Mesothelial cell of epicardium (in vitro differentiated cells): Measurements from ENCODE around the gene FUCA1. TPM values are rescaled to one million over a fixed set of nuclear protein-coding genes. Genes with fewer than 3 reads are reported as not detected.
"Not testable (repeated sequence)": the region's sequence is repeated elsewhere in the genome, so short reads cannot be mapped to it uniquely, and the experiment has no call there.

Source experiments
- DNase-seq, 2 experiments: peaks; one replicate each; pipeline ENCODE4 v3.0.0; 2021; ENCODE audit warnings: low spot score in 2 of 2; ENCODE audit not compliant: unreplicated experiment in 2 of 2
- H3K27ac Mint-ChIP-seq: 2 replicates; pipeline ENCODE4 v1.8.0; 2021; ENCODE audit warnings: mixed read lengths
- H3K27me3 Mint-ChIP-seq: 2 replicates; pipeline ENCODE4 v1.8.0; 2021; ENCODE audit warnings: low read depth, mixed read lengths
- H3K36me3 Mint-ChIP-seq: 2 replicates; pipeline ENCODE4 v1.8.0; 2021; ENCODE audit warnings: mixed read lengths
- H3K4me1 Mint-ChIP-seq: 2 replicates; pipeline ENCODE4 v1.8.0; 2021; ENCODE audit warnings: mixed read lengths
- H3K4me3 Mint-ChIP-seq: 2 replicates; pipeline ENCODE4 v1.8.0; 2021; ENCODE audit warnings: mild to moderate bottlenecking, moderate library complexity, mixed read lengths
- H3K9me3 Mint-ChIP-seq: 2 replicates; pipeline ENCODE4 v1.8.0; 2021; ENCODE audit warnings: mixed read lengths
- total RNA-seq: library from RNA; stranded (reverse); gene quantifications from 3 replicates; pipeline ENCODE4 v1.2.1, GENCODE V29; 2021
- TF ChIP-seq, protein P1 (sequence below): fragments of 200-600 bp; sonication (generic); IDR thresholded peaks from one replicate; pipeline ENCODE4 v1.5.0; 2021; ENCODE audit warnings: antibody characterized with exemption; ENCODE audit not compliant: unreplicated experiment

The FUCA1 gene
- total RNA-seq, 1 donor from 2014 or later = 21.3 TPM

DNA sequence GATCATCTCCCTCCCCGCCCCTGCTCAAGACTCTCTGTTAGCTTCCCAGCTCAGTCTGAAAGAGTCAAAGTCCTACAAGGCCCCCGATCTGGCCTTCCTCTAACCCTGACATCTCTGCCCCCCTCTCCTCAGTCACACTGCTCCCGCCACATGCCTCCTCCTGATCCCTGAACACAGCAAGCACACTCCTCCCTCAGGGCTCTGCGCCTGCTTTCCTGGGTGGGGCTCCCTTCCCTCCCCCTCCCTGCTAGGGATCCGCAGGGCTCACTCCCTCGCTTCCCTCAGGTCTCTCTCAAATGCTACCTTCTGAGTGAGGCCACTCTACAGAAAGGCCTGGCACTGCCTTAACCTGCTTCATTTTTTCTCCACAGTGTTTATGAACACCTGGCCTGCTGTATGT is 61.8 kb downstream of the FUCA1 start:
- no peak for DNase-seq
- peaks cover 12% of the 10 kb centered on the region for H3K36me3 Mint-ChIP-seq
- no peak overlapping the region for H3K27ac Mint-ChIP-seq
- H3K27me3 Mint-ChIP-seq = no peaks in the 10 kb centered on the region
- H3K4me3 Mint-ChIP-seq = no peak overlapping the region
- TF ChIP-seq, protein P1, sequence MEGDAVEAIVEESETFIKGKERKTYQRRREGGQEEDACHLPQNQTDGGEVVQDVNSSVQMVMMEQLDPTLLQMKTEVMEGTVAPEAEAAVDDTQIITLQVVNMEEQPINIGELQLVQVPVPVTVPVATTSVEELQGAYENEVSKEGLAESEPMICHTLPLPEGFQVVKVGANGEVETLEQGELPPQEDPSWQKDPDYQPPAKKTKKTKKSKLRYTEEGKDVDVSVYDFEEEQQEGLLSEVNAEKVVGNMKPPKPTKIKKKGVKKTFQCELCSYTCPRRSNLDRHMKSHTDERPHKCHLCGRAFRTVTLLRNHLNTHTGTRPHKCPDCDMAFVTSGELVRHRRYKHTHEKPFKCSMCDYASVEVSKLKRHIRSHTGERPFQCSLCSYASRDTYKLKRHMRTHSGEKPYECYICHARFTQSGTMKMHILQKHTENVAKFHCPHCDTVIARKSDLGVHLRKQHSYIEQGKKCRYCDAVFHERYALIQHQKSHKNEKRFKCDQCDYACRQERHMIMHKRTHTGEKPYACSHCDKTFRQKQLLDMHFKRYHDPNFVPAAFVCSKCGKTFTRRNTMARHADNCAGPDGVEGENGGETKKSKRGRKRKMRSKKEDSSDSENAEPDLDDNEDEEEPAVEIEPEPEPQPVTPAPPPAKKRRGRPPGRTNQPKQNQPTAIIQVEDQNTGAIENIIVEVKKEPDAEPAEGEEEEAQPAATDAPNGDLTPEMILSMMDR = no peak
- H3K9me3 Mint-ChIP-seq = no peaks in the 10 kb centered on the region
- peaks cover 5% of the 10 kb centered on the region for H3K4me1 Mint-ChIP-seq

DNA sequence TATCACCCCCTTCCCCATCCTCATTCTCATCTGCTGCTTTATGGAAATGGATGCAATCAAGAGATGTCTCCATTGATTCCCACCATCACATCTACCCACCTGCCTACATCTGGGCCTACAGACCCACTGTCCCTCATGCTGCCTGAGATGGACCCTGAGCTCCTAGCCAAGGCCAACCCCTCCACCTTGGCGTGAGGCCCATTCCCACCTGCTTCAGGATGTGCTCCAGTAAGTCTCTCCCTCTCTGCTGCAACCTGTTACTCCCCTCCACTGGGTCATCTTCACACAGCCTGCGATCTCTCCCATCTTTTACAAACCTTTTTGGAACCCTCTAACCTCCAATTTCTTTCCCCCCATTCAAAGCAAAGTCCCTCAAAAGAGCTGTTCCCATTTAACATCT is 63.1 kb downstream of the FUCA1 start:
- DNase-seq = no peak
- peaks cover 10% of the 10 kb centered on the region for H3K36me3 Mint-ChIP-seq
- H3K4me3 Mint-ChIP-seq = no peak overlapping the region
- peaks cover 9% of the 10 kb centered on the region for H3K4me1 Mint-ChIP-seq
- no peak overlapping the region for H3K27ac Mint-ChIP-seq
- TF ChIP-seq, protein P1 = no peak
- H3K27me3 Mint-ChIP-seq = no peaks in the 10 kb centered on the region
- no peaks in the 10 kb centered on the region for H3K9me3 Mint-ChIP-seq

DNA sequence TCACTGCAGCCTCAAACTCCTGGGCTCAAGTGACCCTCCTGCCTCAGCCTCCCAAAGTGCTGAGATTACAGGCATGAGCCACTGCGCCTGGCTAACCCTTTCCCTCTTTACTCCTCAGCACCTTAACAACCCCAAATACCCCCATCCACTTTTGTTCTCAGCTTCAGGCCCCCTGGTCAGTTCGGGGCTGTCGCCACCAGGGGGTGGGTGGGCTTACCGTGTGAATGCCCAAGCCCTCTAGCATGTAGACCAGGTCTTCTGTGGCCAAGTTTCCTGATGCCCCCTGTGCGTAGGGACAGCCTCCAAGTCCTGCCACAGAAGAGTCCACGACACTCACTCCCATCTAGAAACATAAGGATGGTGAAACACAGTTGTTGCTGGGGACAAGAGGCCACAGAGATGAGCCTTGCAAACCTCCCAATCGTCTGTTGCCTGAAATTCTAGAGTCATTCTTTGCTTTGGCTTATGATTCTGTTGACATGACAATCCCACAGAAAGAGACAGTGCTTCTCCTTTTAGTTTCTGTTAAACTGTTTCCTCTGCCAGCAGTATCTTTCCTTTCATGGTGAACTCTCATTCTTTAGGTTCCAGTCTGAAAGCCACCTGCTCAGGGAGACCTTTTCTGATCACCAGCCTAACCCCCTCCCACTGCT is 63.8 kb downstream of the FUCA1 start:
- Mint-ChIP-seq H3K4me1 (peaks cover 14% of the 10 kb centered on the region), H3K27me3 (no peaks in the 10 kb centered on the region), H3K36me3 (peaks cover 10% of the 10 kb centered on the region), H3K27ac (no peak overlapping the region), H3K9me3 (no peaks in the 10 kb centered on the region), H3K4me3 (no peak overlapping the region)
- DNase-seq = no peak
- TF ChIP-seq, protein P1 = peak; percentile 50

DNA sequence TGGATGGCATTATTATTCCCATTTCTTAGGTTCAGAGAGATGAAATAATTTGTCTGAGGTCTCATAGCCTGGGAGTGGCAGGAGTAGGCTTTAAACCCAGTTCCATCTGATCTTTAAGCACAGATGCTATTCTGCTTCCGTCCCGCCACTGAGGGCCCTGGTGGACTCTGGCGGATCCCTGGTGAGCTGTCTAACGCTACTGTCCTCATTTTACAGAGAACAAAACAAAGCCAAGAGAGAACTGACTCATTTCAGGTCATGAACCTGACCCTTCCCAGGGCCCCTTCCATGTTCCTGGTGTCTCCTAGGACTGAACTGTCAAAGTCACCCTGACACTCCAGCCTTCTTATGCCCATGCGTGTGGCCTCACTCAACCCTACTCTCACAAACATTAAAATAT is 64.4 kb downstream of the FUCA1 start:
- Mint-ChIP-seq H3K36me3 (peaks cover 10% of the 10 kb centered on the region), H3K4me1 (peaks cover 15% of the 10 kb centered on the region), H3K4me3 (no peak overlapping the region), H3K27me3 (no peaks in the 10 kb centered on the region), H3K27ac (no peak overlapping the region), H3K9me3 (no peaks in the 10 kb centered on the region)
- DNase-seq = no peak
- TF ChIP-seq, protein P1 = no peak

DNA sequence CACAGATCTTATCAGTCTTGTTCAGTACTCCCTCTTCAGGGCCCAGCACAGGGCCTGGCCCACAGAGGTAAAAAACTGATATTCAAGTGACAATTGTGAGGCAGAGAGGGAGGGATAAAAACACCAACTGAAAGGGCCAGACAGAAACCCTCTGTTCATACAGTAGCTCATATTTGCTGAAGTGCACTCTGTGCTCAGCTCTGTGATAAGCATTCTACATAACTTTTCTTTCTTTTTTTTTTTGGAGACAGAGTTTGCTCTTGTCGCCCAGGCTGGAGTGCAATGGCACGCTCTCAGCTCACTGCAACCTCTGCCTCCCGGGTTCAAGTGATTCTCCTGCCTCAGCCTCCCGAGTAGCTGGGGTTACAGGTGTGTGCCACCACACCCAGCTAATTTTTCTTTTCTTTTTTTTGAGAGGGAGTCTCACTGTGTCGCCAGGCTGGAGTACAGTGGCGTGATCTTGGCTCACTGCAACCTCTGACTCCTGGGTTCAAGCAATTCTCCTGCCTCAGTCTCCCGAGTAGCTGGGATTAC is 65.2 kb downstream of the FUCA1 start:
- Mint-ChIP-seq H3K4me1 (peaks cover 15% of the 10 kb centered on the region), H3K36me3 (peaks cover 10% of the 10 kb centered on the region)
- not testable (repeated sequence) for H3K4me3 Mint-ChIP-seq, H3K27ac Mint-ChIP-seq, DNase-seq, H3K27me3 Mint-ChIP-seq, H3K9me3 Mint-ChIP-seq

DNA sequence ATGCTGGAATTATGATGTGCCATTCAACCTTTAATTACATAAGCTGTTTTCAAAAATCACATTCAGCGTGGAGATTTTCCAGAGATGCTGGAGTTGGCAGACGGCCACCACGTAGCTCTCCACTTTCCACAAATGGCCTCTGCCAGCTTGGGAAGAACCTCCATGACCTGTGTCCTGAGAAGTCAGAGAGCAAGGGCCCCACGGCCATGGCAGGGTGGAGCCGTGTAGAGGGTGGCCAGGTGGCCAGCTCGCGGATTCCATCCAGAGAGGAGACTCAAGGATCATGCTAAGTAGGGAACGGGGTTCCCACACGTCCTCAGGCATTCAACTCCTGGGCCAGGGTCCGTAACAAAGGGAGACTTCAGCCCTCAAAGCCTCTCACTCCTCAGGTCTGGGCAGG is 66.2 kb downstream of the FUCA1 start:
- no peaks in the 10 kb centered on the region for H3K9me3 Mint-ChIP-seq
- no peaks in the 10 kb centered on the region for H3K27me3 Mint-ChIP-seq
- H3K4me1 Mint-ChIP-seq = peaks cover 15% of the 10 kb centered on the region
- H3K36me3 Mint-ChIP-seq = peaks cover 10% of the 10 kb centered on the region
- peak overlapping the region; percentile 76 for H3K4me3 Mint-ChIP-seq
- TF ChIP-seq, protein P1 = no peak
- H3K27ac Mint-ChIP-seq = peak overlapping the region; percentile 43
- no peak for DNase-seq
